Dendritic cell treated with granulocyte-macrophage colony-stimulating factor and Interleukin-4, amounts not matched to agents 40 ng/mL and 50 ng/mL, for 4 days (primary cell): ENCODE measurements around the gene CCDC182.

ENCODE experiments used
- H3K27ac Mint-ChIP-seq: one replicate; pipeline ENCODE4 v1.8.0; 2022; ENCODE audit warnings: mild to moderate bottlenecking, mixed read lengths
- H3K27me3 Mint-ChIP-seq: one replicate; pipeline ENCODE4 v1.8.0; 2022; ENCODE audit warnings: mild to moderate bottlenecking, mixed read lengths
- H3K36me3 Mint-ChIP-seq: one replicate; pipeline ENCODE4 v1.8.0; 2022; ENCODE audit warnings: low read depth, mixed read lengths
- H3K4me1 Mint-ChIP-seq: one replicate; pipeline ENCODE4 v1.8.0; 2022; ENCODE audit warnings: low read depth, mixed read lengths
- H3K4me3 Mint-ChIP-seq: one replicate; pipeline ENCODE4 v1.8.0; 2022; ENCODE audit warnings: mild to moderate bottlenecking, moderate library complexity, mixed read lengths
- H3K9me3 Mint-ChIP-seq: one replicate; pipeline ENCODE4 v1.8.0; 2022; ENCODE audit warnings: mixed read lengths
- intact Hi-C: fragments of 100-400 bp; cut with micrococcal nuclease; formaldehyde crosslinking; loops from one replicate; pipeline ENCODE4 v1.15.0; 2022

Gene CCDC182

GRCh38 chr17:57713140-57713539 is 32.0 kb downstream of the CCDC182 start:
- peaks cover 16% of the 10 kb centered on the region for H3K27me3 Mint-ChIP-seq
- peaks cover 8% of the 10 kb centered on the region for H3K9me3 Mint-ChIP-seq

GRCh38 chr17:57708410-57708809 is 36.7 kb downstream of the CCDC182 start:
- Mint-ChIP-seq H3K4me1 (no peaks in the 10 kb centered on the region), H3K27ac (no peak overlapping the region), H3K4me3 (no peak overlapping the region), H3K36me3 (no peaks in the 10 kb centered on the region), H3K9me3 (peaks cover 8% of the 10 kb centered on the region), H3K27me3 (peaks cover 11% of the 10 kb centered on the region)
- intact Hi-C loops = no loop called here

More at GRCh38 chr17:57713140-57713539, 32.0 kb downstream of the CCDC182 start:
- Mint-ChIP-seq H3K4me1 (no peaks in the 10 kb centered on the region), H3K4me3 (no peak overlapping the region), H3K27ac (no peak overlapping the region), H3K36me3 (no peaks in the 10 kb centered on the region)
- intact Hi-C loops = no loop called here

- Mint-ChIP-seq H3K9me3 (peaks cover 8% of the 10 kb centered on the region), H3K36me3 (no peaks in the 10 kb centered on the region), H3K27me3 (peaks cover 8% of the 10 kb centered on the region), H3K4me1 (no peaks in the 10 kb centered on the region), H3K27ac (no peak overlapping the region), H3K4me3 (no peak overlapping the region)
- intact Hi-C loops = no loop called here
These were observed 37.2 kb downstream of the CCDC182 start for GRCh38 chr17:57707892-57708291.

- Mint-ChIP-seq H3K4me1 (no peaks in the 10 kb centered on the region), H3K27ac (no peak overlapping the region), H3K27me3 (peaks cover 8% of the 10 kb centered on the region), H3K36me3 (no peaks in the 10 kb centered on the region), H3K9me3 (peaks cover 8% of the 10 kb centered on the region), H3K4me3 (no peak overlapping the region)
- intact Hi-C loops = no loop called here
These were observed 38.3 kb downstream of the CCDC182 start for GRCh38 chr17:57706761-57707160.

- Mint-ChIP-seq H3K27ac (no peak overlapping the region), H3K36me3 (no peaks in the 10 kb centered on the region), H3K4me1 (no peaks in the 10 kb centered on the region), H3K9me3 (peaks cover 8% of the 10 kb centered on the region), H3K27me3 (peaks cover 5% of the 10 kb centered on the region), H3K4me3 (no peak overlapping the region)
- intact Hi-C loops = no loop called here
These were observed 39.0 kb downstream of the CCDC182 start for GRCh38 chr17:57705921-57706695.

GRCh38 chr17:57704448-57704847 is 40.7 kb downstream of the CCDC182 start:
- no peaks in the 10 kb centered on the region for H3K36me3 Mint-ChIP-seq
- peaks cover 5% of the 10 kb centered on the region for H3K27me3 Mint-ChIP-seq
- no peaks in the 10 kb centered on the region for H3K4me1 Mint-ChIP-seq
- H3K27ac Mint-ChIP-seq = no peak overlapping the region
- intact Hi-C loops = no loop called here
- no peaks in the 10 kb centered on the region for H3K9me3 Mint-ChIP-seq
- H3K4me3 Mint-ChIP-seq = no peak overlapping the region

- peaks cover 5% of the 10 kb centered on the region for H3K27me3 Mint-ChIP-seq
- H3K4me1 Mint-ChIP-seq = no peaks in the 10 kb centered on the region
- no peaks in the 10 kb centered on the region for H3K9me3 Mint-ChIP-seq
- no peak overlapping the region for H3K27ac Mint-ChIP-seq
- intact Hi-C loops = no loop called here
- H3K36me3 Mint-ChIP-seq = no peaks in the 10 kb centered on the region
- H3K4me3 Mint-ChIP-seq = no peak overlapping the region
These were observed 41.8 kb downstream of the CCDC182 start for GRCh38 chr17:57703273-57703672.

GRCh38 chr17:57701124-57701523 is 44.0 kb downstream of the CCDC182 start:
- peaks cover under 1% of the 10 kb centered on the region for H3K9me3 Mint-ChIP-seq
- intact Hi-C loops = no loop called here
- H3K4me1 Mint-ChIP-seq = no peaks in the 10 kb centered on the region
- H3K27ac Mint-ChIP-seq = no peak overlapping the region
- no peaks in the 10 kb centered on the region for H3K36me3 Mint-ChIP-seq
- H3K27me3 Mint-ChIP-seq = no peaks in the 10 kb centered on the region
- H3K4me3 Mint-ChIP-seq = no peak overlapping the region

GRCh38 chr17:57699751-57700219 is 45.3 kb downstream of the CCDC182 start:
- H3K4me1 Mint-ChIP-seq = no peaks in the 10 kb centered on the region
- intact Hi-C loops = no loop called here
- H3K36me3 Mint-ChIP-seq = no peaks in the 10 kb centered on the region
- no peaks in the 10 kb centered on the region for H3K27me3 Mint-ChIP-seq
- peaks cover 9% of the 10 kb centered on the region for H3K9me3 Mint-ChIP-seq
- H3K27ac Mint-ChIP-seq = no peak overlapping the region
- no peak overlapping the region for H3K4me3 Mint-ChIP-seq

- H3K9me3 Mint-ChIP-seq = peaks cover 15% of the 10 kb centered on the region
- no peaks in the 10 kb centered on the region for H3K27me3 Mint-ChIP-seq
- H3K27ac Mint-ChIP-seq = no peak overlapping the region
- intact Hi-C loops = no loop called here
- H3K4me1 Mint-ChIP-seq = no peaks in the 10 kb centered on the region
- no peak overlapping the region for H3K4me3 Mint-ChIP-seq
- no peaks in the 10 kb centered on the region for H3K36me3 Mint-ChIP-seq
These were observed 47.0 kb downstream of the CCDC182 start for GRCh38 chr17:57697891-57698711.

GRCh38 chr17:57697197-57697596 is 47.9 kb downstream of the CCDC182 start:
- Mint-ChIP-seq H3K9me3 (peaks cover 21% of the 10 kb centered on the region), H3K4me3 (no peak overlapping the region), H3K36me3 (no peaks in the 10 kb centered on the region), H3K27ac (no peak overlapping the region), H3K27me3 (no peaks in the 10 kb centered on the region), H3K4me1 (no peaks in the 10 kb centered on the region)
- intact Hi-C loops = no loop called here

- intact Hi-C loops = no loop called here
- Mint-ChIP-seq H3K36me3 (no peaks in the 10 kb centered on the region), H3K27ac (no peak overlapping the region), H3K9me3 (peaks cover 21% of the 10 kb centered on the region), H3K4me3 (no peak overlapping the region), H3K27me3 (no peaks in the 10 kb centered on the region), H3K4me1 (no peaks in the 10 kb centered on the region)
These were observed 49.0 kb downstream of the CCDC182 start for GRCh38 chr17:57696050-57696449.
